HG02642 (cell line): Measurements from ENCODE around the gene FH.

ENCODE experiments used
- ATAC-seq: cut with Tn5 transposase; IDR thresholded peaks from one replicate; pipeline ENCODE4 v1.9.1; 2021; ENCODE audit warnings: mild to moderate bottlenecking; ENCODE audit not compliant: unreplicated experiment, poor library complexity

The FH gene

DNA sequence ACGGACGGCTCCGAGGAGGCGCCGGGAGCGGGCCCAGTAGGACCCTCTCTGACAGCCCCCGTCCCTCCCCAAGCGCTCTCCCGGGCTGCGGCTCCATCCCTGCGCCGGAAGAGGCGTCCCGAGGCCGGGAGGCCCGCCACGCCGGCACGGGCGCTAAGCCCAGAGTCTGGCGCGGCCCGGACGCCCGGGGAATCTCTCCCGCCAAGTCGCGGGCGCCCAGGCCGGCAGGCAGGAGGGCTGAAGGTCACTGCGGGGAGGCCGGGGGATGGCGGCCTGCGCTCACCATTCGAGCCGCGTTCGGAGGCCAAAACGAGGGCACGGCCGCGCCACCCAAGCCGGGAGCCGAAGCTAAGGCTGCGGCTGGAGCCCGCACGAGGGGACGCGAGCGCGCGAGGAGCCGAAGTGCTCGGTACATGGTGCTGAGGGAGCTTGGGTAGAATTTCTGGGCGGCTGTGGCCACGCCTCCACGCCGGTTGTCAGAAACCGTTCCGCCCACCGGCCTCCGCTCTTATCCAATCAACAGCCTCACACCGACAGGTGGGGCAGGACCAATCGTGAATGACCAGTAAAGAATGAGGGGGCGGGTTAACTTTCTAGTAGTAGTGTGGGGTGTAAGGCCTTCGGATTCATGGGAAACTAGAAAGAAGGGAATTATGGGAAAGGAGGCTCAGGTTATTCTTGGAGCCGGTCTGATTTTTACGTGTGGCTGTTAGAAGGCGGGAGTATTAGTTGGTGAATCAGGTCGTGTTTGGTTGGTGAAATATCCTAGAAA, at the start of gene FH:
Gene FH, minus strand, starts transcription at position 448 of the 772 bp plus-strand sequence. Its CDS starts 33 bp downstream, at position 415.
- ATAC-seq = peak; percentile 98

DNA sequence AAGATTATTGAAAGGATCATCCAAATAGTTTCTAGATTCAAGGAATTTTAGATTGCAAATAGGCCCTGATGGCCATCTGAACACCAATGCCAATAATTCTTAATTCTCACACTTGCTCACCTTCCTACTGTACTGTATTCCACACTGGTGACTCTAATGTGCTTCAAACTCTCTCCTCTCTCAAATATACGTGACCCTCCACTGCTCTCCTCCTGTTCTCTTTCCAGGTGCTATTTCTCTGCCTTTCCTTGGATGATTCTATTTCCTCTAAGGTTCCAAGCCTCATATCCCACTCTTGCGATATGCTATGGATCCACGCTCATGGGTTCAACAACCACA, 41.3 kb upstream of the FH start:
- no peak for ATAC-seq

DNA sequence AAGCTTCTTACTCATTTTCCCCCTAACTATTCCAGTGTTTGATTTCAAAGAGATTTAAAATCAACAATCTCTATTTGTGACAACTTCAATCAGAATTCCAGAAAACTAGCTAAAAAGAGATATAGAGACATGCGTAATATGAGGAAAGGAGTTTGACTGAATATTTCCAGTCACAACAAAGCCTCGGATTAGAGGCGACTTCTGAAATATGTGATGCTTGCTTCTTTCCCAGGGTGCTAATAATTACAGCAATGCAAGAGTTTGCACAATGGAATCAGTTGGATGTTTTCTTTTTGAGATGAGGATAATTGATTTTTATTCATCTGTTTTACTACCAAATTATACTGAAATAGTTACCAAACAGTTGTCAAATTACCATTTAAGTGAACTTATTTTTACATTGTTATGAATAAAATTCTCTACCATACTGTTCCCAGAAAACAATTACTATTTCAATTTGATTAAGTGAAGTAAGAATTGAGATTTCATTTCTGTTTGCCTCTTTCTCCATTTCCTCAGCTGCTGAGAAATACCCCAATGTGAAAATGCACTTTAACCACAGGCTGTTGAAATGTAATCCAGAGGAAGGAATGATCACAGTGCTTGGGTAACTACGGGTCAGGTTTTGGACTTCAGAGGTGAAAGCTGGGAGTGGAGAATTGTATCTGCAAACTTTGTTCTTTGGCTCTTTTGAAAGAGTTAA, 40.7 kb upstream of the FH start:
- ATAC-seq = no peak

DNA sequence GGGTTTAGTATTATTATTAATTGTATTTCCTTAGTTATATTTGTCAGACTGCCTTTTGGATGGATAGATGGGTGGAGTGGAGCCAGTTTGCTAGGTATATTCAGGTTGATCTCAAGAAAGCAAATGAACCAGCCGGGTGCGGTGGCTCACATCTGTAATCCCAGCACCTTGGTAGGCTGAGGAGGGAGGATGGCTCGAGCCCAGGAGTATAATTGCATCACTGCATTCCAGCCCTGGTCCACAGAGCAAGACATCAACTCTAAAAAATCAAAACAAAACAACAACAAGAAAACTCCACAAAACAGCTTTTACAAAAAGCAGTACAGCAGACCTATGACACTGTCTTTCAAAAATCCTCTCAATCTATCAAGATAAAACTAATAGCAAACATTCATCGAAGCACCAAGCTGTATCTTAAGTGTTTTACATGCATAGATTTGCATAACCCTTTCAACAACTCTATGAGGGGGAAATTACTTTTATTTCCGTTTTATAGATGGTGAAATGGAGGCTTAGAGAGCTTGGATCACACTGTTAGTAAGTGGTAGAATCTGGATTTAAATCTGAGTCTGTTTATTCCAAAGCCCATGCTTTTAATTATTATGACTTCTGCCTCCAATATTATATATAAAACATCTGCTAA, 38.1 kb upstream of the FH start:
- ATAC-seq = no peak

DNA sequence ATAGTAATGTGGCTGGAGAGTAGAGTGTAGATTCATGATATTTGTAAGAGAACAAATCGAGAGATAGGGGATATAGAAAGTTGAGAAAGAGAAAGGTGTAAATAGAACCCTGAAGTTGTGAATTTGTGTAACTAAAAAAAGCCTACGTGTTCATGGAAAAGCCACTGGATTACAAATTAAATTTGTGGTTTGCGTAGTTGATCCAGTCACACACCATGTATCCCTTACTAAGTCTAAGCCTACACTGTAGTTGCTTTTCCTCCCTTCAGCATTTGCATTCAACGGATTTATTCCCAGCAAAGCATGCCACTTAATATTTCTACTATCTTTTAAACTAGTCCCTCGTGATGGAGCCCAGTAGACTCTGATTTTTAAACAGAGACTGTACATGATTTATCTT, 37.5 kb upstream of the FH start:
- ATAC-seq = no peak

DNA sequence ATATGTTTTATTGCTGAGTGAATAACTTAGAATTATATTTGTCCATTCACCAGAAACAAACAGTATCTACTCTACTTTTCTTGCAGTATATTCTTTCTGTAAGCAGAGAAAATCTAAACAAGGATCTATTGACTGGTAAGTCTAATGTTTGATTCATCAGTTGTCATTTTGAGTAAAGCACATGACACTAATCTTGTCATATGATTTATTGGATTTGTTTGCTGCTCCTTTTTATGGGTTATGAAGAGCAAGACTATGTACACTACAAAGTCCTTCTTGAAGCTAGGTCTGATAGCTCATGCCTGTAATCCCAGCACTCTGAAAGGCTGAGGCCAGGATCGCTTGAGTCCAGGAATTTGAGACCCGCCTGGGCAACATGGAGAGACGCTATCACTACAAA, 36.0 kb upstream of the FH start:
- ATAC-seq = no peak

DNA sequence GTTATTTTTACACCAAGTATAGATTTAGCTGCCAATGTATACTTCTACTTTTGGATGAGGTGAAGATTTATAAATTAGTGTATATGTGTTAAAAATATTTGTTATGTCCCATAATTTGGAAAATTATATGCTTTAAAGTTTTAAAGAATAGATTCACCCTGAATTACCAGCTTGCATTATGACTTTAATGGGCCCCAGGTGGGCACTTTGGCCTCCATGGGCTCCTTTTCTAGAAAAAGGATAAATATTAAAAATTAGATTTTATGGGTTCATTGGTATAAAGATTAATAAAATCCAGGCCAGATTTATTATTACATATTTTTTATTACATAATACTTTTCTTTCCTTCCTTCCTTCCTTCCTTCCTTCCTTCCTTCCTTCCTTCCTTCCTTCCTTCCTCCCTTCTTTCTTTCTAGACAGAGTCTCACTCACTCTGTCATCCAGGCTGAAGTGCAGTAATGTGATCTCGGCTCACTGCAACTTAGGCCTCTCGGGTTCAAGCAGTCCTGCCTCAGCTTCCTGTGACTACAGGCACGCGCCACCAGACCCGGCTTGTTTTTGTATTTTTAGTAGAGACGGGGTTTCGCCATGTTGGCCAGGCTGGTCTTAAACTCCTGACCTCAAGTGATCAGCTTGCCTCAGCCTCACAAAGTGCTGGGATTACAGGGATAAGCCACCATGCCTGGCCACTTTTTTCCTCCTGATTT, 34.5 kb upstream of the FH start:
- no peak for ATAC-seq

DNA sequence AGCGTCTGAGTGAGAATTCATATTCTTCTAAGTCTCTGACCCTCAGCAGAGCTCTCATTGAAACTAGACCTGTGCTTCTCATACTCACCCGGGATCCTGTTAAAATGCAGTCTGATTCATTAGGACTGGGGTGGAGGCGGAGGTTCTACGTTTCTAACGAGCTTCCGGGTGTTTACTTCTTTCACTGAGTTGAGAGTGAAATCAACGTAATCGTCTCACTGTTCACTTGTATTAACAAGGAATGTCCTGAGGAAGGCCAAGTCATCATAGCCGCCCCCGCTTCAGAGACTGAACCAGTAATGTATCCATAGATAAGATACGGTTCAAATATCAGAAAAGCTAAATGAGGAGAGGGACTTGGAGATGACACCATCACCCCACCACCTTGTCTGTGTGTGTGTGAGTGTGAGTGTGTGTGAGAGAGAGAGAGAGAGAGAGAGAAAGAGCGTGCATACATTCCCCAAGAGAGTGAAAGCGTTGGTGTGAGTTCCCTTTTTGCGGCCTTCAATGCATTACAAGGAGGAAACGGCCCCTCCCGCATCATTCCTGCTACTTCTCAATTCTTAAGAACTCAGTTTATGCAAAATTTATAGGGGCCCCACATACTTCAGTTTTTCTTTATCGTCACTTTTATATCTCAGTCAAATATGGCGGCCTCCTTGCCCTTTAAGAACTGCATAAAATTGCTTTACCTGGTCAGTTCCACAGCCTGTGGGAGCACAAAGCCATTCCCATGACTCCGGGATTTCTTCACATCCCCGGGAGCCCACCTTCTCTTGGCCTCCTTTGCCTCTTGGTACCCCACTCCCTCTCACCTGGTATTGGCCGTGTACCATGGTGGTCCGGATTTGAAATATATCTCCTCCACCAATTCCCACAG, 32.4 kb upstream of the FH start:
- ATAC-seq = peak; percentile 92

DNA sequence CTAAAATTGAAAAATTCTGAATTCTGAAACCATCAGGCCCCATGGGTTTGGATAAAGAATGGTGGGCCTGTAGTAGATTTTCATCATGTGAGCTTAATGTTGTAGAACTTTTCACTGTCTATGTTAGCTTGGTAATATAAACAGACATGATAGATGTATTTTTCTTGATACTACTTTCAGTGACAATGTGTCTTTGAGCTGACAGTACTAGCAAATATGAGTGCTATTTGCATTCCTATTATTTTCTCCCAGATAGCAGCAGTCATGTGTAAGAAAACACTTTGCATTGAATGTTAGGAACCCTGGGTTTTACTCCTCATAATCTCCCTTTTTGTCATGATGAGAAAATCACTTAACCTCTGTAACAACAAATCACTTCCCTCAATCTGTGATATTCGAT, 30.8 kb upstream of the FH start:
- ATAC-seq = no peak

DNA sequence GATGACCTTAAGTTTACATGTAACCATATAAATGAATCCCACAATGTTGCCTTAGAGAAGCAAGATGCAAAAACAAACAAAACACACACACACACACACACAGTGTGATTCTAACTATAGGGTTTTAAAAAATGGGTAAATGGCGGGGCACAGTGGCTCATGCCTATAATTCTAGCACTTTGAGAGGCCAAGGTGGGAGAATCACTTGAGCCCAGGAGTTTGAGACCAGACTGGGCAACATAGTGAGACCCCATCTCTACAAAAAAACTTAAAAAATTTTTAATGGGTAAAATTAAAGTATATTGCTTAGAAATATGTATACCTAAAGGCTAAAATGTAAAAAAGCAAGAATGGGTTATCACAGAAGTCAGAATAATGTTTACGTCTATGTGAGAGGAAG, 28.5 kb upstream of the FH start:
- ATAC-seq = no peak

DNA sequence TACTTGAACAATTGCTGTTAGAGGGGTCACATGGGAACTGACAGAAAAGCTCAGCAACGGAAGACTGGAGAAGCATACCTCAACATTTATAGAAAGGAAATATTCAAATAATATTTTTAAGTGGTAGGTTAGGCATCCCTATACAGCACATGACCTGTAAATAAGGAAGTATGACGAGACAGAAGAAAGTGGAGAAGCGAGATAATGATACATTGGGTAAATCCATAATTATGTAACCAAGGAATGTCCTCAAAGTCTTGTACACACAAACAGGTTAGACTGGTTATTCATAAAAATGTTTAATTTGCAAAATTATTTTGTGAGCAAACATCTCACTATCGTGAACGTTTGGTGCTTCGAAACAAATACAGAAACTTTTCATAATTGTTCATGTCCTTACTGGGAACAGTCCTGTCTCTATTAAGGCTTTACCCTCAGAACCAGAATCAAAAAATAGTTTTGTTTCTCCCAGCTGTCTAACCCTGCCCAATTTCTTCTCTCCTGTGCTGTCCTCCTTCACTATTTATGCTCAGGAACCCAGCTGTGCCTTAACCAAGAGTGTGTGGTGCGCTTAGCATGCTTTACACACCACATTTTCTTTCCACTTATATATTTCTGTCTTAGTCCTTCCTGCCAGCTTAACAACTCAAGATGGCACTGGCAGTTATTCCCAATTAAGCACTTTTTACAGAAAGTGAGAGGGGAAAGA, 22.8 kb upstream of the FH start:
- ATAC-seq = no peak

DNA sequence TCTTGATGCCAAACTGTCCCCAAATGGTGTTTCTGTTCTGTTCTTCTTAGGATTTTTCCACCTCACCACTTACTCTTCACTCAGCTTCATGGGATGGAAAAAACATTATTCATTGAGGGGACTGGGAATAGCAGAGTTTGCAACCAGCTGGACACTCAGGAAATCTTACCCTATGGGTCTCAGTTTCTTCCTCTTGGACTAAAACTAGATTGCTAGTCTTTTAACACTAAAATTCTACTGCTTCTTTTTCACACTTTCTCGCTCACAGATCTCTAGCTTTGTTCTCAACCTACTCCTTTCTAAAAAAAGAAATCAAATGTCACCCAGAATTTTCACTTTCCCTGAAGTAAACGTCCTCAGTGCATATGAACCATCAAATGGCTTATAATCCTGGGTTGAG, 17.4 kb upstream of the FH start:
- no peak for ATAC-seq

DNA sequence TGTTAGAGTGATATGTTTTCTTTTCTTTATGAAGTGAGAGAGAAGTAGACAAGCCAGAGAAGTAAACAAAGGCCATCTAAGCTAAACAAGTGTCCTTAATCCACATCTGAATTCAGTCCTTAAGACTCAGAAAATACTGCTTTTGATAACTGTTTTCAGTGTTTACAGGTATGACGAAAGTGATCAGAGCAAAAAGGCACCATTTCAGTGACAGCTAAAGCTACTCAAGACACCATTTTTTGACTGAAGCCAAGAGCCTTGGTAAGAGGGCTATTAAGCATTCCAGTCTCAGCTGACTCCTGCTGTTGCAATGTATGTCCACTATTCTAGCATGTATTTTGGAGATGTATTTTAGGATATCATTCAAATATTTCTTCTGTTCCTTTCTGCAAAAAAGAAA, 16.7 kb upstream of the FH start:
- no peak for ATAC-seq

DNA sequence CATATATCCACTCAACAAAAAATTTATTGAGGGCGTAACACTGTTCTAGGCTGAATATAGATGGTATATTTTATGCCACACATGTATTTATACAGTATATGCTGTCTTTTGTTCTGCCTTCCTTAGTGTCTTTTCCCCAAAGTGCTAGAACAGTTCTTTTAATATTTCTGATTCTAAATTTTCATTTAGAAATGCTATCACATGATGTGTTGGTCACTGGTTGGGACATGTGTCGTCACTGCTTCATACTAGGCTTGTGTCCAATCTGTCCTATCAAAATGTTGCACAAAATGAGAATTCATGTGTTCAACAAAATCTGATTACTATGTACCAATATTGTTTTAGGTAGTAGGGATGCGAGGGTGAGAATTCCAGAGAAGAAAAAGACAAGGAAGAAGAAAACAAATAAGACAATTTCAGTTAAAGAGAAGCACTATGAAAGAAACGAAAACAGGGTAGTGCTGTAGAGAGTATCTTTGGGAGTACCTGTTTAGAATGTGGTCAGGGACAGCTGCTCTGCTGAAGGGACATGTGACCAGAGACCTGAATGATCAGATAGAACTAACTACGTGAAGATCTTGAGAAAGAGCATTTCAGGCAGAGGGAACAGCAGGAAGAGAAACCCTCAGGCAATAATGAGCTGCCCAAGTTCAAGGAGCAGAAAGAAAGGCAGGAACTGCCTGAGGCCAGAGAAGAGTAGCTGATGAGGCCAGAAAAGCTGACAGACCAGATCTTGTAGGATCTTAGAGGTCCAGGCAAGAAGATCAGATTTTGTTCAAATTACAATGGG, 14.0 kb upstream of the FH start:
- peak; percentile 44 for ATAC-seq

DNA sequence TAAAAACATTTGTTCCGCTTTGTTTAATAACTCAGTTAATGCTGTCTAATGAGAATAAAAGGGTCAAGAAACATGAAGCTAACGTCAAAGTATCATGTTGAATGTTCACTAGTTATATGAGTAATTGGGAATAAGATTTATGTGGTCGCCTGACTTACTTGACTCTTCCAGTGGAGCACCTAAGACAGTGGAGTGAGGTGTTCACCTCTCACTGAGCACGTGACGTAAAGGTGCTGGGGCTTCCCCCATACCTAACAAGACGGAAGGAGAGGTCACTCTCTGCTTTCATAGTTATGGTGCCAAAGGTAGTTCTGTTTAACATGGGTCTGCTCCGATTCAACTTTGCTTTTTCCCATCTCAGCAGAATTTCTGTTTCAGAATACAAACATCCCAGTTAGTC, 13.3 kb upstream of the FH start:
- ATAC-seq = peak; percentile 71

DNA sequence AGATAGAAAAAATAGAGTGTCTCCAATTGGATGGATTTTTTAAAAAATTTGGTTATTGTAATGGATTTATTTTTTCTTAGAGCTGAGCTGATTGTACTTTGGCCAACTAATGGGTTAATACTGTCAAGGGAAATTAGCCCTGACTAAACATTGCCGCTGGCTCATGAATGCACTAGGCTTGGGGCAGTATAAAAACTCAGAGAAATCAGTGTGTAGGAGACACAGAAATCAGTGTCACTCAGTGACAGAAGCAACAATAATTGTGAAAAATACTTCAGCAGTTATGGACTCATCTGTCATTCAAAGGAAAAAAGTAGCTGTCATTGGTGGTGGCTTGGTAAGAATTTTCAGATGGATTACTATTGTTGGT, 12.6 kb upstream of the FH start, which contains the start of gene KMO:
Gene KMO, plus strand, starts transcription at position 217 of the 370 bp plus-strand sequence. Its CDS starts 67 bp downstream, at position 284.
- peak; percentile 33 for ATAC-seq

DNA sequence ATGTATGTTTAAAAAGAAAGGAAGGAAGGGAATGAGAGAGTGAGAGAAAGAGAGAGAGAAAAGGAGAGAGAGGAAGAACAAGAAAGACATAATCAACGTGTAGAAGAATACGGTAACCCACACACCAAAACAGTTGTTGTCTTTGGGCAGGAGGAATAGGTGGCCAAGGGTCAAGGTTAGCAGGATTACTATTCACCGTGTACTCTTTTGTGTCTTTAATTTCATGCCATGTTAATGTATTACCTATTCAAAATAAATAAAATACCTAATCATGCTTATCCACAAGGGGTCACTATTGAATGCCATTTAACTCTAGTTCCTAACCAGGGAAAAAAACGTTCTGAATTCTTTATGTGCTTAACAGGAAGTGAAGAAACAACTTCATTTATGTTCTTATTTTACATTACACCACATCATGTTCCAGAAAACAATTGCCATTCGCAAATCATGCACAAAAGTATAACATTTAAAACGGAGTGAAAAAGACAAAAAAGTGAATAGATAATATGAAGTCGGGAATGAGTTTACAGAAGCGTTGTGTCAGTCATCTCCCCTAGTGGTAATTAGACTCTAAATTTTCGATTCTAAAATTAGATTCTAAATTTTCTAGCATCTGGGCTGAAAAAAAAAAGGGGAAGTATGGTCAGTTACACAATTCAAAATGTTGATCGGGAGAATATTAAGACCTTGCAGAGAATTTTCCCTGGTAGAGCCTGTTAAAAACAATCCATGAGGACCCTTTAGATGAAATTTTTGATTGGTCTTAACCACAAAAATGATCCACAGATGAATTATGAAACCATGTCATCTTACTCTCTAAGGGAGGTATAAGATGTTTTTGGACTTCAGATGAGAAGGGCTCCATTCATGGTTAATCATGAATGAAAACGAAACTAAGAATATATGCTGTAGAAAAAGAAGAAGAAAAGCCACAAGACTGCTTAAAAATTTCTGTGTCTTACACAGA, 11.9 kb upstream of the FH start:
- ATAC-seq = peak; percentile 68
